HepG2 (cell line): ENCODE measurements around the gene GNAT3. TPM values are rescaled to one million over a fixed set of nuclear protein-coding genes. Genes with fewer than 3 reads are reported as not detected.

Source experiments
- ASH2L ChIP-seq: fragments of 300-600, 200-600 bp; sonication (generic); IDR thresholded peaks from 2 replicates; pipeline ENCODE4 v1.7.0; 2017; ENCODE audit warnings: low read depth, mild to moderate bottlenecking, moderate library complexity, mixed read lengths, low read length; ENCODE audit not compliant: insufficient read length
- KDM5A ChIP-seq: fragments of 200-600 bp; sonication (generic); IDR thresholded peaks from 2 replicates; pipeline ENCODE4 v1.7.0; 2018; ENCODE audit warnings: antibody characterized with exemption, mild to moderate bottlenecking, low read length, borderline replicate concordance
- NCOA1 ChIP-seq: sonication (generic); formaldehyde crosslinking; IDR thresholded peaks from 2 replicates; pipeline ENCODE4 v1.9.0; 2021; ENCODE audit warnings: missing genetic modification reagents
- NFYB ChIP-seq: sonication (generic); formaldehyde crosslinking; IDR thresholded peaks from 2 replicates; pipeline ENCODE4 v1.4.0; 2020; ENCODE audit warnings: missing genetic modification reagents
- ZNF432 ChIP-seq: sonication (generic); formaldehyde crosslinking; IDR thresholded peaks from 2 replicates; pipeline ENCODE4 v1.5.0; 2020; ENCODE audit warnings: missing genetic modification reagents, mild to moderate bottlenecking, borderline replicate concordance
- ZNF629 ChIP-seq: sonication (generic); formaldehyde crosslinking; conservative IDR thresholded peaks from 2 replicates; pipeline ENCODE4 v1.5.0; 2020; ENCODE audit warnings: missing genetic modification reagents
- ZNF850 ChIP-seq: sonication (generic); formaldehyde crosslinking; conservative IDR thresholded peaks from 2 replicates; pipeline ENCODE4 v1.9.0; 2021; ENCODE audit warnings: mild to moderate bottlenecking, missing genetic modification reagents
- ZNF879 ChIP-seq: sonication (generic); formaldehyde crosslinking; IDR thresholded peaks from 2 replicates; pipeline ENCODE4 v1.8.1; 2023; ENCODE audit warnings: missing genetic modification reagents
- polyA plus RNA-seq, 8 experiments: library from polyadenylated mRNA; depleted of rRNA in 3 of 8; stranded (reverse) in 7 of 8; unstranded in 1 of 8; fragments of >200 nt; fragmentation: Illumina TruSeq in 4 of 8; extraction: Trizol in 4 of 8; gene quantifications; 2 replicates each; pipeline versions ENCODE4 v1.2.1 to v1.2.3, GENCODE V29; 2011 to 2016; ENCODE audit warnings: low read depth in 4 of 8, missing spikeins in 1 of 8, mixed read lengths in 1 of 8; ENCODE audit not compliant: insufficient read depth in 1 of 8
- total RNA-seq, 5 experiments: library from RNA; depleted of rRNA; stranded (reverse); fragments of >200 nt; fragmentation: Illumina TruSeq; extraction: Trizol; gene quantifications; 2 replicates each; pipeline ENCODE4 v1.2.3, GENCODE V29; 2016; ENCODE audit warnings: low read depth in 1 of 5
- TF ChIP-seq, protein P1 (sequence below): sonication (generic); formaldehyde crosslinking; IDR thresholded peaks from one replicate; pipeline ENCODE4 v1.5.1; 2020; ENCODE audit warnings: mild to moderate bottlenecking, missing genetic modification reagents; ENCODE audit errors: not compliant biosample characterization

The GNAT3 gene
- total and polyA plus RNA-seq, 2 of the 13 experiments (the other 11 are each of a cell fraction or from before 2014, with no cell fraction given): not detected

DNA sequence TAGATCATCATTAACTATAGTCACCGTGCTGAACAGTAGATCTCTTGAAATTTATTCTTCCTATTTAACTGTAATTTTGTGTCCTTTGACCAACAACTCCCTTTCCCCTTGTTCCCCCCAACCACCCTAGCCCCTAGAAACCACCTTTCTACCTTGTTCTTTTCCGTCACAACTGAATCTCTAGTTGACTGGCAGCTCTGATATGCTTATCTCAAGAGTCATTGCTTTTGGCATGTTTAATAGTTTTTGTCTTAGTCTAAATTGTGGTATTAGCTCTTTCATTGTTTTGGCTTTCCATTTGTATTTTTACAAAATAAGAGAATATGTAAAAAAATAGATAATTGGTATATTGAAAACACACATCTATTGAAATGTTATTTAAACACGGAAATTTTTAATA is 1.8 kb downstream of the GNAT3 start (continued):
- TF ChIP-seq, protein P1, sequence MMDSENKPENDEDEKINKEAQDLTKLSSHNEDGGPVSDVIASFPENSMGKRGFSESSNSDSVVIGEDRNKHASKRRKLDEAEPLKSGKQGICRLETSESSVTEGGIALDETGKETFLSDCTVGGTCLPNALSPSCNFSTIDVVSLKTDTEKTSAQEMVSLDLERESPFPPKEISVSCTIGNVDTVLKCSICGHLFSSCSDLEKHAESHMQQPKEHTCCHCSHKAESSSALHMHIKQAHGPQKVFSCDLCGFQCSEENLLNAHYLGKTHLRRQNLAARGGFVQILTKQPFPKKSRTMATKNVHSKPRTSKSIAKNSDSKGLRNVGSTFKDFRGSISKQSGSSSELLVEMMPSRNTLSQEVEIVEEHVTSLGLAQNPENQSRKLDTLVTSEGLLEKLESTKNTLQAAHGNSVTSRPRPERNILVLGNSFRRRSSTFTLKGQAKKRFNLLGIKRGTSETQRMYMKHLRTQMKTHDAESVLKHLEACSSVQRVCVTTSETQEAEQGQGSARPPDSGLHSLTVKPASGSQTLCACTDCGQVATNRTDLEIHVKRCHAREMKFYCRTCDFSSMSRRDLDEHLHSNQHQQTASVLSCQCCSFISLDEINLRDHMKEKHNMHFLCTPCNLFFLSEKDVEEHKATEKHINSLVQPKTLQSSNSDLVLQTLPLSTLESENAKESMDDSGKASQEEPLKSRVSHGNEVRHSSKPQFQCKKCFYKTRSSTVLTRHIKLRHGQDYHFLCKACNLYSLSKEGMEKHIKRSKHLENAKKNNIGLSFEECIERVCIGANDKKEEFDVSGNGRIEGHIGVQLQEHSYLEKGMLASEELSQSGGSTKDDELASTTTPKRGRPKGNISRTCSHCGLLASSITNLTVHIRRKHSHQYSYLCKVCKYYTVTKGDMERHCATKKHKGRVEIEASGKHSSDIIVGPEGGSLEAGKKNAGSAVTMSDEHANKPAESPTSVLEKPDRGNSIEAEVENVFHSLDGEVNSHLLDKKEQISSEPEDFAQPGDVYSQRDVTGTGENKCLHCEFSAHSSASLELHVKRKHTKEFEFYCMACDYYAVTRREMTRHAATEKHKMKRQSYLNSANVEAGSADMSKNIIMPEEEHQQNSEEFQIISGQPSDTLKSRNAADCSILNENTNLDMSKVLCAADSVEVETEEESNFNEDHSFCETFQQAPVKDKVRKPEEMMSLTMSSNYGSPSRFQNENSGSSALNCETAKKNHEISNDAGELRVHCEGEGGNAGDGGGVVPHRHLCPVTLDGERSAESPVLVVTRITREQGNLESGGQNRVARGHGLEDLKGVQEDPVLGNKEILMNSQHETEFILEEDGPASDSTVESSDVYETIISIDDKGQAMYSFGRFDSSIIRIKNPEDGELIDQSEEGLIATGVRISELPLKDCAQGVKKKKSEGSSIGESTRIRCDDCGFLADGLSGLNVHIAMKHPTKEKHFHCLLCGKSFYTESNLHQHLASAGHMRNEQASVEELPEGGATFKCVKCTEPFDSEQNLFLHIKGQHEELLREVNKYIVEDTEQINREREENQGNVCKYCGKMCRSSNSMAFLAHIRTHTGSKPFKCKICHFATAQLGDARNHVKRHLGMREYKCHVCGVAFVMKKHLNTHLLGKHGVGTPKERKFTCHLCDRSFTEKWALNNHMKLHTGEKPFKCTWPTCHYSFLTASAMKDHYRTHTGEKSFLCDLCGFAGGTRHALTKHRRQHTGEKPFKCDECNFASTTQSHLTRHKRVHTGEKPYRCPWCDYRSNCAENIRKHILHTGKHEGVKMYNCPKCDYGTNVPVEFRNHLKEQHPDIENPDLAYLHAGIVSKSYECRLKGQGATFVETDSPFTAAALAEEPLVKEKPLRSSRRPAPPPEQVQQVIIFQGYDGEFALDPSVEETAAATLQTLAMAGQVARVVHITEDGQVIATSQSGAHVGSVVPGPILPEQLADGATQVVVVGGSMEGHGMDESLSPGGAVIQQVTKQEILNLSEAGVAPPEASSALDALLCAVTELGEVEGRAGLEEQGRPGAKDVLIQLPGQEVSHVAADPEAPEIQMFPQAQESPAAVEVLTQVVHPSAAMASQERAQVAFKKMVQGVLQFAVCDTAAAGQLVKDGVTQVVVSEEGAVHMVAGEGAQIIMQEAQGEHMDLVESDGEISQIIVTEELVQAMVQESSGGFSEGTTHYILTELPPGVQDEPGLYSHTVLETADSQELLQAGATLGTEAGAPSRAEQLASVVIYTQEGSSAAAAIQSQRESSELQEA (CRISPR knock-in tag): no peak
- no peak for TF ChIP-seq ZNF850 (CRISPR knock-in tag)
- no peak for TF ChIP-seq ZNF432
- no peak for TF ChIP-seq NFYB (CRISPR knock-in tag)
- no peak for TF ChIP-seq ZNF629 (CRISPR knock-in tag)
- TF ChIP-seq ASH2L: no peak
- no peak for TF ChIP-seq ZNF879 (CRISPR knock-in tag)
- no peak for TF ChIP-seq NCOA1 (CRISPR knock-in tag)
- TF ChIP-seq KDM5A: no peak
